HG03039 (cell line): ENCODE measurements around the gene SH3BP5.

Experiments used
- ATAC-seq: cut with Tn5 transposase; IDR thresholded peaks from one replicate; pipeline ENCODE4 v1.9.1; 2021; ENCODE audit warnings: mild to moderate bottlenecking, moderate library complexity; ENCODE audit not compliant: unreplicated experiment

The SH3BP5 gene

DNA sequence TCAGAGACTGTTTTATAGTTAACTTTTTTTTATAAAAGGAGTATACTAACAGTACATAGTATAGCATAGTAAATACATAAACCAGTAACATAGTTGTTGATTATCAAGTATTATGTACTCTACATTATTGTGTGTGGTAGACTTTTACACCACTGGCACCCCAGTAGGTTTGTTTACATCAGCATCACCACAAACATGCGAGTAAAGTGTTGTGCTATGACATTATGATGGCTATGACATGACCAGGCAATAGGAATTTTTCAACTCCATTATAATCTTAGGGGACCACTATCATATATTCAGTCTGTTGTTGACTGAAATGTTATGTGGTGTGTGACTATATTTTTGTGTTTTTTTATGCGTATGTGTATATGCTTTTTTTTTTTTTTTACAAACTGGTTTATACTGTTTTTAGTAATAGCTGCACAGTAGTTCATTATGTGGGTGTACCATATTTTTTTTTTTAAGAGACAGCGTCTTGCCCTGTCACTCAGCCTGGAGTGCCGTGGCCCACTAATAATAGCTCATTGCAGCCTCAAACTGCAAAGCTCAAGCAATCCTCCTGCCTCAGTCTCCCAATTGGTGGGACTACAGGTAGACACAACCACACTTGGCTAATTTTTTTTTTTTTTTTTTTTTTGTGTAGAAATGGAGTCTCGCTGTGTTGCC lies 124.4 kb downstream of the SH3BP5 start:
- no peak for ATAC-seq

DNA sequence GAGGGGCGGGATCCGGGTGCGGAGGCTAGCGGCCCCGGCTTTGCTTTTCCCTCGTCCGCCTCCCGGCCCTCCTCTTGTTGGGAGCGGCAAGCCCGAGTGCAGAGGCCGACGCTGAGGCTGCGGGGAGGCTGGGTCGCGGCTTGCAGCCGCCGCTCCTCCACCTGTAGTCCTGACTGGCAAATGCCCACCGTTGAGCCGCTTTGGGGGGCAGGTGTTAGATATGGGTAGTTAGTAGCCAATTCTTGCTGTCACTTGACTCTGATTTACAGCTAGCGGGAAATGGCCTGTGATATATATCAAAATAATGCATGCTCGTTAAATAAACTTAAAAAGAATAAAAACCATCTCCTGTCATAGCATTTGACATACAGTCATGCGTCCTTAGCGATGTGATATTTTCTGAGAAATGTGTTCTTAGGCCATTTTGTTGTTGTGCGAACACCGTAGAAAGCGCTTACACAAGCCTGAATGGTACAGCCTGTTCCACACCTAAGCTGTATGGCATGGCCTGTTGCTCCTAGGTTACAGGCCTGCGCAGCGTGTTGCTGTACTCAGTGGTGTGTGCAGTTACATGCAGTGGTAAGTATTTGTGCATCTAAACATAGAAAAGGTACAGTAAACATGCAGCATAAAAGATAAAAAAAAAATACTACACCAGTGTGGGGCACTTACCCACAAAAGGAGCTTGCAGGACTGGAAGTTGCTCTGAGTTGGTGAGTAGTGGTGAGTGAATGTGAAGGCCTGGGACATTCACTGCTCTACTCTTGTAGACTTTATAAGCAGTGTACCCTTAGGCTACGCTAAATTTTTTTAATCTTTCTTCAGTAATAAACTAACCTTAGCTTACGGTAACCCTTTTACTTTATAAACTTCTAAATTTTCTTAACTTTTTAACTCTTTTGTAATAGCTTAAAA lies 125.5 kb downstream of the SH3BP5 start:
- ATAC-seq = no peak

DNA sequence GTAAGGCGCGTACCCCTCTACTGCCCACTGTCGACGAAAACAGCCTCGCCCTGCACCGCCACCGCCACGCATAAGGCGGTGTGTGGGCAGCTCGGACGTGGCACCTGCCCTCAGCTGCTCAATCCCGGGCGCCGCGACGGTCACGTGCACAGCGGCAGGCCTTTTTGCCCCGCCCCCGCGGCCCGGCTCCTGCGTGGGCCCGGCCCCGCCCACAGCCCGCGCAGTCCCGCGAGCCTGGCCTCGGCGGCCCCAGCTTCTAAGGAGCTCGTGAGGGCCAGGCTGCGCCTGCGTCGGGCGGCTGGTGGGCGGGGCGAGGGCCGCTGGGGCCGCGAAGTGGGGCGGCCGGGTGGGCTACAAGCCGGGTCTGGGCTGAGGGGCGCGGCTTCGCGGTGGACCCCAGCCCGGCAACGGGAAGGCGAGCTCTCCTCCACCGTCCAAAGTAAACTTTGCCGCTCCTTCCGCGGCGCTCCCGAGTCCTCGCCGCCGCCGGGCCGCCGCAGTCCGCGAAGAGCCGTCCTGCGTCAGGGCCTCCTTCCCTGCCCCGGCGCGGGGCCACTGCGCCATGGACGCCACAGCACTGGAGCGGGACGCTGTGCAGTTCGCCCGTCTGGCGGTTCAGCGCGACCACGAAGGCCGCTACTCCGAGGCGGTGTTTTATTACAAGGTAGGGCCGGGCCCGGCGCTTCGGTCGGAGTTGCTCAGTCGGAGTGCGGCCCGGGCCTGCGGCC lies 126.3 kb downstream of the SH3BP5 start, which contains the start of gene CAPN7:
TSS of gene CAPN7 (plus strand) at position 313 of the 728 bp plus-strand sequence. CDS start at position 563, 250 bp downstream.
- peak; percentile 86 for ATAC-seq

DNA sequence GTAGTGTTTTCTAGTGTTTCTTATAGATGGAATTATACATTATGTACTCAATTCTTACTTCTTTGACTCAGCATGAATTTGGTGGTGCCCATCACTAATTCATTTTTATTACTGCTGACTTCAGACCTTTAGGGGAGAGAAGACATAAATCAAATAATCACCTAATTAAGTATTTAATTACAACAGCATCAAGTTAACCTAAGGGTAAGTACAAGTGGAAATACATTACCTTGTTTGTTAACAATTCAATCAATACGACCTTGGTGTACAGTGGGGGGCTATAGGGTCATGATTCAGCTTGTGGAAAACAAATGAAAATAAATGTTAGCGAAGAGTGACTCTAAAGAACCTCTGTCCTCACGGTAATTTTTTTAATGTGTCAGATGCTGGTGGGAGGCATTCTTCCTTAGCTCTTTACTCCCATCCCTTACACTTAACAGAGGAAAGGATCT lies 126.9 kb downstream of the SH3BP5 start:
- no peak for ATAC-seq
